ENCODE results near the gene LCK.

Gene LCK

DNA sequence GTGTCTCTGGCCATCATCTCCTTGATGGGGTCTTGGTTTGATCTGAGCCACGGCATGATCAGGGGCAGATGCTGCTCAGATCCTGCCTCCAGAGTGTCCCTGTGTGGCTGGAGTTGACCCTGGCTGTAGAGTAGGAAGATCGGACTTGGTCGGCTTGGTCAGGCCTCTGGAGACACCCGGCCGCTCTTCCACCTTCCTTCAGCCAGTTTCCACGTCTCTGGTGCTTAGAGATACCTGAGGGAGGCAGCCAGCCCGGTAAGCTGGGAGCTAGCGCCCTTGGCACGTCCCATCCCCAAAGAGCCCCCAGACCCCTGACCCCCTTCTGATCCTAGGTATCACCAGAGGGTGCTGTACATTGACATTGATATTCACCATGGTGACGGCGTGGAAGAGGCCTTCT, 76.1 kb downstream of the LCK start:
- DNase-seq (ENCODE audit: low spot score) = no peak

DNA sequence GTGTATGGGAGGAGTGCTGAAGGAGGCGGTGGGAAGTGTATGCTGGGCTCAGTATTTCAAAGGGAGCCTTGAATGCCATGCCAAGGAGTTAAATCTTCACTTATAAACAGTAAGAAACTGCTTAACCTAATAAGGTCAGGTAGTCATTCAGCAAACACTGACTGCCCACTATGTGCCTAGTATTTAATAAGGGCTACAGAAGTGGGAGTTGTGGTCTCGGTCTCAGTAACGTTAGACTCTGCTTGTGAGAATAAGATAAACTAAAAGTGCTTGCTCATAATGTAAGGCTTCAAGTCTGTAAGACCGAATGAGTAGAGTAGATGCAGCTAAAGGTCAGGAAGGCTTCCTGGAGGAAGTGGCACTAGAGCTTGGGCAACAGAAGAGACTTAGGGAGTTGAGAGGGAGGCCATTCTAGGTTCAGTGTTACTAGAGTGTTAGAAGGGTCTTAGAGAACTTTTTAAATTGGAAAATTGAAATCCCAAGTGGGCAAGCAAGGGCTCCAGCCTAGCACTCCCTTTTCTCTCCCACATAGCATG, 78.9 kb downstream of the LCK start:
- DNase-seq (ENCODE audit: low spot score) = no peak

DNA sequence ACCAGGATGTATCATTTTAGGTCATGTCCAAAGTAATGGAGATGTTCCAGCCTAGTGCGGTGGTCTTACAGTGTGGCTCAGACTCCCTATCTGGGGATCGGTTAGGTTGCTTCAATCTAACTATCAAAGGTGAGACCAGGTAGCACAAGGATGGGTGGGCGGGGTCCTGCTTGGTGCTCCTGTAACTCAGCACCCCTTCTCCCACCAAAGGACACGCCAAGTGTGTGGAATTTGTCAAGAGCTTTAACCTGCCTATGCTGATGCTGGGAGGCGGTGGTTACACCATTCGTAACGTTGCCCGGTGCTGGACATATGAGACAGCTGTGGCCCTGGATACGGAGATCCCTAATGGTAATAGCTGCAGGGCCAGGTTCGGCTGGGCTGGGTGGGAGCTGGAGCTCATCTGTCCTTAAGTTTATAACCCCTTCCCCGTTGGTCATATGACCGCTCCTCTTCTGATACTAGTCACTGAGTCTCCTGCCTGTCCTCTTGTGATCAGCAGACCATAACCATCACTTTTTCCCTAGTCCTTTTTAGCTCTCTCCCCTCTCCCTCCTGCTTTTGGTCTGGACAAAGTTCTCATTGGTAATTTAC, 79.6 kb downstream of the LCK start:
- DNase-seq (ENCODE audit: low spot score) = no peak

DNA sequence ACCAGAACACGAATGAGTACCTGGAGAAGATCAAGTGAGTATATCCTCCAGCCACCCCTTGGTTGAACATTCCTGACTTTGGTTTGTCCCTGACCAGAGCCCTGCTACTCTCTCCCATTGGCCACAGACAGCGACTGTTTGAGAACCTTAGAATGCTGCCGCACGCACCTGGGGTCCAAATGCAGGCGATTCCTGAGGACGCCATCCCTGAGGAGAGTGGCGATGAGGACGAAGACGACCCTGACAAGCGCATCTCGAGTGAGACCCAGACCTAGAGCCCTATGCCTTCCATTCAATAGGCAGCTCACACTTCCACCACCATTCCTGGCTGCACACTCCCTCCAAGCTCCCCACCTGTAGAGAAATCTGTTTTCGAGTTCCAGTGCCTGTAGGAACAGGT, 80.5 kb downstream of the LCK start:
- DNase-seq (ENCODE audit: low spot score) = no peak

DNA sequence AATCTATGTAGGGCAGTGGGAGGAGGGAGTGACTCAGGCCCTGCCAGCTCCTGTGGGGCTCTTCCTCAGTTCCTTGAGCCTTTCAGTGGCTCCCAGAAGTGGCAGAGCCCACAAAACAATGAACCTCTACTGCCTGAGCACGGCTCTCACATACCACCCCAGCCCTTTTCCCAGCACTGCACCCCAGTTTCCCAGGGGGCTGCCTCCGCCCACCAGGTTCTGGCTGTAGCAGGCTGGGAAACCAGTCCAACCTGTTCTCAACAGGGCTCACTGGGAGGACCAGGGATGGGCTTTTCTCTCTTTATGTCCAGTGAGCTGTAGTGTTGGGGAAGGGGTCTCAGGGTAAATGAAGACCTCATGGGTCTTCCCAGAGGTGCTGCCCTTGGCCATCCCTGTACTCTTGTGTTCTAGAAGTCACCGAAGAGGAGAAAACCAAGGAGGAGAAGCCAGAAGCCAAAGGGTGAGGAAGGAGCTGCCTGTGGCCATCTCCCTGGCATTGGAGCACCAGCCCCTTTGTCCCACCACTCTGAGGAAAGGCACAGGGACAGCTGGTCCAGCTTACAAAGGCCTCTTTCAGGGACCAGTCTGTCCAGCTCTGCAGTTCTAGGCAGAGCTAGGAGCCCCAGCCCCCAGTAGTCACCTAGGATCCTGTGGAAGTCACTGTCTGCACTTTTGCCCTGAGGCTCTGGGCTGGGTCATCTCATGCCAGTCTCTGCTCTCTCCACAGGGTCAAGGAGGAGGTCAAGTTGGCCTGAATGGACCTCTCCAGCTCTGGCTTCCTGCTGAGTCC, 81.4 kb downstream of the LCK start:
- DNase-seq (ENCODE audit: low spot score) = no peak

- no peak for DNase-seq (ENCODE audit: low spot score)
These were observed 82.3 kb downstream of the LCK start for GRCh38 chr1:32333251-32333963.

DNA sequence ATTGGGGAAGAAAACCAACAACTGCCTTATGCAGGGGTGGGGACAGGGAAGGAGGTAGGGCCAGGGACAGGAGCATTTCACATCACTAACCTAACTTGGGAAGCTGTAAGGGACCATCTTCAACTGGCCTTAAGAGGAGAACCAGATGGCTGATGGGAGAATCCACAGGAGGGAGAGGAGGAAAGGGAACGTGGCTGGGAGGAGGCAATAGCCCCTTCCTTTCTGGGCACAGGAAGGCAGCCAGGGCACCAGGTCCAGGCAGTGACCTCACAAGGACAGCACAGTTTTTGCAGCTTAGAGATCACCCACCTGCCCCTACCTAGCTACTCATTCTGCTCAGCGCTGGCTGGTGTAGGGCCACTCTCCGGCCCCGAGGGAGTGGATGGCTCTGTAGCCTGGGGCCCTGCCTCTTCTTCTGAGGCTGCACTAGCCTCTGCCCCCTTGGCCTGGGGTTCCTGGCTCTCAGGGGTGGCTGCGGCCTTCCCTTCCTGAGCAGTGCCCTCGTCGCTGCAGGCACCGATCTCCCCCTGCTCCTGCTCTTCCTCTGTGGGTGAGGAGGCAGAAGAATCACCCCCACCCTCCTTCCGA, 83.3 kb downstream of the LCK start:
- DNase-seq (ENCODE audit: low spot score) = no peak

DNA sequence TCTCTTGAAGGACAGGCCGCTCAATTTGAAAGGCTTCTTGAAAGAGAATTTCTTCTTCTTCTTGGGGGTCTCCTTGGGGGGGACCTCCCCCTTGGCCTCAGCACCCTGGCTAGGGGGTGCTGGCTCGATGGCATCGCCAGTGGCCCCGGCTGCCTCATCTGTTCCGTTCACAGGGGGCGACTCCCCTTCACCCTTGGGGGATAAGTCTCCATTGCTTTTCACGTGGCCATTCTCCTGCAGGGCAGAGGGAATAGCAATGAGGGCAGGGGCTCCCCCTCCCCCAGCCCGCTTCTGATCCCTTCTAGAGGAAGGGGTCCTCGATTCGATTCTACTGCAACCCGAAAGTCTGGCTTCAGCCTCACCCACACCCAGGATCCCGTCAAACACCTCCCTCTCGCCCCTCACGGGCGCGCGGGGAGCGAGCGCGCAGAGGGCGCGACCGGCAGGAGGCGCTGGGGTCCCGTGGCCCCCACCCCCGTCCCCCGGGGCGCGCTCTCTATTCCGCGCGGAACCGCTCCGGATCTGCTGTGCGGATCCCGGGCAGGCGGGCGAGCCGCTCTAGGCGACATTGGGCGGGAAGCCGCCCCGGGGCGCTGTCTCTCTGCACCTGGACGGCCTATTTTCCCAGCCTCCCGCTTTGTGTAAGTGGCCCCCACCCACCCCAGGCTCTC, 83.9 kb downstream of the LCK start:
- no peak for DNase-seq (ENCODE audit: low spot score)

GRCh38 chr1:32335535-32335789, 84.4 kb downstream of the LCK start:
- no peak for DNase-seq (ENCODE audit: low spot score)

All from activated CD4-positive, alpha-beta T cell treated with anti-CD3 and anti-CD28 coated beads, Interleukin-2, Interleukin-4, amounts not matched to agents 100 ng/mL and 50 ng/mL, durations not matched to agents 16 hours and 8 hours (primary cell).